Measurements from ENCODE around the gene HCRTR1. TPM values are rescaled to one million over a fixed set of nuclear protein-coding genes. Genes with fewer than 3 reads are reported as not detected.

The HCRTR1 gene
- total RNA-seq, 2 donors from 2014 or later = not detected

GRCh38 chr1:31588751-31589515 lies 28.6 kb upstream of the HCRTR1 start:
- ATAC-seq (ENCODE audit: insufficient number of reproducible peaks, low FRiP score, low read depth) = peak; percentile 14
- Histone ChIP-seq H3K9me3 (no peaks in the 10 kb centered on the region), H3K27me3 (replicated peaks; ENCODE audit: insufficient read depth) (no peaks in the 10 kb centered on the region), H3K4me1 (ENCODE audit: control insufficient read depth in 1 of 2, low read depth in 2 of 2) (peaks cover 45 to 70% of the 10 kb centered on the region in 2 donors), H3K27ac (peak overlapping the region; percentile 97 to 99), H3K36me3 (peaks cover 28% of the 10 kb centered on the region), H3K4me3 (peak overlapping the region; percentile 63)
- TF ChIP-seq, protein P1, sequence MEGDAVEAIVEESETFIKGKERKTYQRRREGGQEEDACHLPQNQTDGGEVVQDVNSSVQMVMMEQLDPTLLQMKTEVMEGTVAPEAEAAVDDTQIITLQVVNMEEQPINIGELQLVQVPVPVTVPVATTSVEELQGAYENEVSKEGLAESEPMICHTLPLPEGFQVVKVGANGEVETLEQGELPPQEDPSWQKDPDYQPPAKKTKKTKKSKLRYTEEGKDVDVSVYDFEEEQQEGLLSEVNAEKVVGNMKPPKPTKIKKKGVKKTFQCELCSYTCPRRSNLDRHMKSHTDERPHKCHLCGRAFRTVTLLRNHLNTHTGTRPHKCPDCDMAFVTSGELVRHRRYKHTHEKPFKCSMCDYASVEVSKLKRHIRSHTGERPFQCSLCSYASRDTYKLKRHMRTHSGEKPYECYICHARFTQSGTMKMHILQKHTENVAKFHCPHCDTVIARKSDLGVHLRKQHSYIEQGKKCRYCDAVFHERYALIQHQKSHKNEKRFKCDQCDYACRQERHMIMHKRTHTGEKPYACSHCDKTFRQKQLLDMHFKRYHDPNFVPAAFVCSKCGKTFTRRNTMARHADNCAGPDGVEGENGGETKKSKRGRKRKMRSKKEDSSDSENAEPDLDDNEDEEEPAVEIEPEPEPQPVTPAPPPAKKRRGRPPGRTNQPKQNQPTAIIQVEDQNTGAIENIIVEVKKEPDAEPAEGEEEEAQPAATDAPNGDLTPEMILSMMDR (IDR thresholded peaks at IDR 0.05) = no peak
- DNase-seq (ENCODE audit: low spot score) = no peak

GRCh38 chr1:31591425-31592093 lies 25.9 kb upstream of the HCRTR1 start:
- Histone ChIP-seq H3K27ac (peak overlapping the region; percentile 97 to 99), H3K4me1 (ENCODE audit: control insufficient read depth in 1 of 2, low read depth in 2 of 2) (peaks cover 24 to 45% of the 10 kb centered on the region in 2 donors), H3K4me3 (no peak overlapping the region), H3K36me3 (peaks cover 6% of the 10 kb centered on the region), H3K9me3 (no peaks in the 10 kb centered on the region), H3K27me3 (replicated peaks; ENCODE audit: insufficient read depth) (no peaks in the 10 kb centered on the region)
- ATAC-seq (ENCODE audit: insufficient number of reproducible peaks, low FRiP score, low read depth) = no peak
- peak; percentile 73 for DNase-seq (ENCODE audit: low spot score)
- TF ChIP-seq, protein P1 (IDR thresholded peaks at IDR 0.05) = no peak

GRCh38 chr1:31592132-31592531 lies 25.4 kb upstream of the HCRTR1 start:
- Histone ChIP-seq H3K36me3 (peaks cover 3% of the 10 kb centered on the region), H3K27ac (peak overlapping the region; percentile 97 to 99), H3K27me3 (replicated peaks; ENCODE audit: insufficient read depth) (no peaks in the 10 kb centered on the region), H3K4me3 (no peak overlapping the region), H3K9me3 (no peaks in the 10 kb centered on the region), H3K4me1 (ENCODE audit: control insufficient read depth in 1 of 2, low read depth in 2 of 2) (peaks cover 18 to 39% of the 10 kb centered on the region in 2 donors)
- ATAC-seq (ENCODE audit: insufficient number of reproducible peaks, low FRiP score, low read depth) = no peak
- DNase-seq (ENCODE audit: low spot score) = no peak
- TF ChIP-seq, protein P1 (IDR thresholded peaks at IDR 0.05) = no peak

DNA sequence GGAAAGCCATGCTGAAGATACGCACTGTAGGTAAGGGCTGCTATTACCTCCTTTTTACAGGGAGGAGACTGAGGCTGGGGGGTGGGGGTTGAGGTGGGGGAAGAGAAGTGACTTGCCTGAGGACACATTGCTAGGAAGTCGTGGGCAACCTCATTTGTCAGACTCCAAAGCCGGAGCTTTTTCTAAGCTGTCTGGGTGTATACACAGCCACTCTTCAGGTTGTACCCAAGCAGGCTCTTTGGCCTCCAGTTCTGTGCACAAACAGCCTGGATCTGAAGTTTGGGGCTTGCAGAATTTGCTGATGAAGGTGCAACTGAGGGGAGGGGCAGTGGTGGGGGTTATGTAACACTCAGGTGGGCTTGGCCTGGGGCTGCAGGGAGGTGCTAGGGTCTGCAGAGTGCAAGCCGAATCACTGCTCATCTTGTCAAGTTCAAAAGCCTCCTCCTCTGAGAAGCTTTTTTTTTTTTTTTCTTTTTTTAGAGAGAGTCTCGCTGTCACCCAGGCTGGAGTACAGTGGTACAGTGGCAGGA lies 24.3 kb upstream of the HCRTR1 start:
- TF ChIP-seq, protein P1 (IDR thresholded peaks at IDR 0.05) = no peak
- DNase-seq (ENCODE audit: low spot score) (no peak), ATAC-seq (ENCODE audit: insufficient number of reproducible peaks, low FRiP score, low read depth) (no peak)
- Histone ChIP-seq H3K27ac (no peak overlapping the region), H3K27me3 (replicated peaks; ENCODE audit: insufficient read depth) (no peaks in the 10 kb centered on the region), H3K36me3 (no peaks in the 10 kb centered on the region), H3K4me1 (ENCODE audit: control insufficient read depth in 1 of 2, low read depth in 2 of 2) (peaks cover 12 to 29% of the 10 kb centered on the region in 2 donors), H3K9me3 (no peaks in the 10 kb centered on the region), H3K4me3 (no peak overlapping the region)
